Activated CD8-positive, alpha-beta T cell treated with anti-CD3 and anti-CD28 coated beads, Interleukin-2, amount 10 ng/mL, durations not matched to agents 7 days and 5 days (primary cell): ENCODE results near the gene NAIF1. TPM values are rescaled to one million over a fixed set of nuclear protein-coding genes. Genes with fewer than 3 reads are reported as not detected.

Experiments
- ATAC-seq: fragments of 150-1000 bp; cut with Tn5 transposase; one replicate; pipeline ENCODE4 v1.10.0; 2021; ENCODE audit warnings: moderate library complexity
- CTCF ChIA-PET: fragments of 350-600 bp; sonication (Branson Sonifier 250); formaldehyde crosslinking; loops from one replicate; lab custom pipeline; 2021; ENCODE audit warnings: antibody characterized with exemption; lab: Charles Lee
- POLR2A ChIA-PET: fragments of 350-600 bp; sonication (Branson Sonifier 250); formaldehyde crosslinking; loops from one replicate; lab custom pipeline; 2021; ENCODE audit warnings: antibody characterized with exemption; lab: Charles Lee
- DNase-seq: peaks from one replicate; pipeline ENCODE4 v3.0.0-alpha.2; 2020
- H3K27ac Mint-ChIP-seq: one replicate; pipeline ENCODE4 v1.8.0; 2021; ENCODE audit warnings: mild to moderate bottlenecking, mixed read lengths
- H3K27me3 Mint-ChIP-seq: one replicate; pipeline ENCODE4 v1.8.0; 2021; ENCODE audit warnings: low read depth, mixed read lengths
- H3K36me3 Mint-ChIP-seq: one replicate; pipeline ENCODE4 v1.8.0; 2021; ENCODE audit warnings: low read depth, mixed read lengths
- H3K4me1 Mint-ChIP-seq: one replicate; pipeline ENCODE4 v1.8.0; 2021; ENCODE audit warnings: low read depth, mixed read lengths
- H3K4me3 Mint-ChIP-seq: one replicate; pipeline ENCODE4 v1.8.0; 2021; ENCODE audit warnings: mild to moderate bottlenecking, mixed read lengths
- H3K9me3 Mint-ChIP-seq: one replicate; pipeline ENCODE4 v1.8.0; 2022; ENCODE audit warnings: mixed read lengths; ENCODE audit not compliant: insufficient read depth
- total RNA-seq, 2 experiments: library from RNA; stranded (reverse); gene quantifications; one replicate each; pipeline ENCODE4 v1.2.3, GENCODE V29; 2021

The NAIF1 gene
- total RNA-seq, 2 experiments from 2014 or later = 13.3 to 15.4 TPM

DNA sequence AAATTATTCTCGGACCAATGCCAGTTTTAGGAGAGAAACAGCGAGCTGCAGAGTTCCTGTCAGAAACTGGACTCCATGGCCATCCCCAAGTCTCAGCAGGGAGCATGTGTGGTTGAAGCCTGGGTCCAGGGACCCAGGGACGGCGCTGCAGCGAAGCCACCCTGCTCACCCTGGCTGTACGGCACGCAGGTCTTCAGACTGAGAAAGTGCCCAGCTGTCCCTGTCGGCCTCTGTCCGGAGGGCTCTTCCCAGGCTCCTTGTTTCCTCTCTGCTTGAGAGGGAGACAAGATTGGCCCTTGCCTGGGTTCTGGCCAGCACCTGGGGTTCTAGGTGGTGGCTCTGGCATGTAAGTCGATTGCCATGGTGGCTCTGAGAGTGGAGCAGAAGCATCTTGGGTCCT, 33.5 kb upstream of the NAIF1 start:
- no peaks in the 10 kb centered on the region for H3K9me3 Mint-ChIP-seq
- POLR2A ChIA-PET = no interaction called here
- CTCF ChIA-PET = interaction anchor here (1.3 to 2.4 kb wide), 3 partner anchors 16 to 65 kb away, joined by 3 to 15 read pairs (median 4); no protein-coding TSS in a partner anchor
- ATAC-seq = no peak
- H3K4me1 Mint-ChIP-seq = peaks cover 66% of the 10 kb centered on the region
- H3K27me3 Mint-ChIP-seq = no peaks in the 10 kb centered on the region
- DNase-seq = no peak
- peak overlapping the region; percentile 39 for H3K27ac Mint-ChIP-seq
- peaks cover 40% of the 10 kb centered on the region for H3K36me3 Mint-ChIP-seq
- no peak overlapping the region for H3K4me3 Mint-ChIP-seq

DNA sequence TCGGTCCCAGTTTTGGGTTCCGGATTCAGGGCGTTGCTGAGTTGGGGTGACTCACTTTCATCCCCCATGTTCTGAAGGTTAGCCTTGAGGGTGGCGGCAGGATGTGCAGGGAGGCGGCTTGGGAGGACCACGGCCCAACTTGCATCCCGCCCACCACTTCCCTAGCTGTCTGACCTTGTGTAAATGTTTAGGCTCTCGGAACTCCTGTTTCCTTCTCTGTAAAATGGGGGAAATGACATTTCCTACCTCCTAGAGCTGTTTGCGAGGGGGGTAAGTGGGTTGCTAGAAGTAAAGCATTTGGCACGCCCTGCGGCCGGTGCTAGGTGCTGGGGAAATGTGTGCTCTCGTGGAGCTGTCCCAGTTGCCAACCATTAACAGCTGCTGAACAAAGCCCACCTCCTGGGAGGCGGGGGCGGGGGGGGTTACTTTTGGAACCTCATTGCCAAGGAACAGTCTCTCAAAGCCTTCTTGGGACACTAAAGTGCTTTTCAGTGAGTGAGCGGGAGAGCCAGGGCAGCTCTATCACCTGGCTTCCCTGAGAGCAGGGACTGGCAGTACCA, 32.9 kb upstream of the NAIF1 start:
- Mint-ChIP-seq H3K27ac (peak overlapping the region; percentile 72), H3K27me3 (no peaks in the 10 kb centered on the region), H3K9me3 (no peaks in the 10 kb centered on the region), H3K4me3 (no peak overlapping the region), H3K36me3 (peaks cover 39% of the 10 kb centered on the region), H3K4me1 (peaks cover 68% of the 10 kb centered on the region)
- CTCF ChIA-PET = interaction anchor here (1.3 to 2.4 kb wide), 3 partner anchors 15 to 65 kb away, joined by 3 to 15 read pairs (median 4); no protein-coding TSS in a partner anchor
- POLR2A ChIA-PET = interaction anchor here (1.1 kb wide), 1 partner anchor 33 kb away, joined by 3 read pairs; the partner anchor contains the start of genes NAIF1 and SLC25A25
- no peak for DNase-seq
- no peak for ATAC-seq

DNA sequence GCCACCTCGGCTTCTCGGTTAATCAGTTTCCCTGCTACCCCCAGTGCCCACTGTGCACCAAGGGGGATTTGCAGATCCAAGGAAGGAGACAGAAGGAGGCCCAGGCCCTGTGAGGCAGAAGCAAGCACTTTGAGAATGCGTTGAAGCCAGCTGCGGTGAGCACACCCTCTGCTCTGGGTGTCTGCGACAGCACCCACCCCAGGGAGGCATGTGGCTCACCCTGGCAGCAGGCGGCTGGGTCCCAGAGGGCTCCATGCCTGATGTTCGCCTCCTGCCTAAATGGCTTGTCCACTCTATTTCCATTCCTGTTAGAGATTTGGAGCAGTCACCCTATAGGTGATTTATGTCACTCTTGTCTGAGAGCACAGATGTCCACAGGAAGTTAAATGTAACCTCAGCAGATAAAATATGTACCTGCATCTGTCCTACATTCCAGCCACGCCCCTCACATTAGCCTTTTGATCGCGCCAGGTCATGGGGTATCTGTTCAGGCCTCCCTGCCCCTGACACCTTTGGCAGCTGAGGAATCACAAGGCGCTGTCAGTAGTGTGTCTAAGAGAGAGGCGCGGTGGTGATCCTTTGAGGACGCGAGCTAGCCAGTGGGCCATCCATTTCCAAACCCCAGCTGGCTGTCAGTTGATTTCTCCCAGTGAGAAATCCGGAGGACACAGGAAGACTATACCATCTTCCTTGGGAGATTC, 32.3 kb upstream of the NAIF1 start:
- peak overlapping the region; percentile 72 for H3K27ac Mint-ChIP-seq
- no peak overlapping the region for H3K4me3 Mint-ChIP-seq
- no peak for ATAC-seq
- CTCF ChIA-PET = interaction anchor here (1.3 to 2.6 kb wide), 3 partner anchors 15 to 18 kb away, joined by 3 to 16 read pairs (median 15); no protein-coding TSS in a partner anchor
- H3K4me1 Mint-ChIP-seq = peaks cover 73% of the 10 kb centered on the region
- H3K36me3 Mint-ChIP-seq = peaks cover 42% of the 10 kb centered on the region
- no peak for DNase-seq
- no peaks in the 10 kb centered on the region for H3K9me3 Mint-ChIP-seq
- no peaks in the 10 kb centered on the region for H3K27me3 Mint-ChIP-seq
- POLR2A ChIA-PET = interaction anchor here (1.1 to 1.4 kb wide), 2 partner anchors 25 to 32 kb away, joined by 3 read pairs; partner anchors contain the start of genes NAIF1 and SLC25A25

DNA sequence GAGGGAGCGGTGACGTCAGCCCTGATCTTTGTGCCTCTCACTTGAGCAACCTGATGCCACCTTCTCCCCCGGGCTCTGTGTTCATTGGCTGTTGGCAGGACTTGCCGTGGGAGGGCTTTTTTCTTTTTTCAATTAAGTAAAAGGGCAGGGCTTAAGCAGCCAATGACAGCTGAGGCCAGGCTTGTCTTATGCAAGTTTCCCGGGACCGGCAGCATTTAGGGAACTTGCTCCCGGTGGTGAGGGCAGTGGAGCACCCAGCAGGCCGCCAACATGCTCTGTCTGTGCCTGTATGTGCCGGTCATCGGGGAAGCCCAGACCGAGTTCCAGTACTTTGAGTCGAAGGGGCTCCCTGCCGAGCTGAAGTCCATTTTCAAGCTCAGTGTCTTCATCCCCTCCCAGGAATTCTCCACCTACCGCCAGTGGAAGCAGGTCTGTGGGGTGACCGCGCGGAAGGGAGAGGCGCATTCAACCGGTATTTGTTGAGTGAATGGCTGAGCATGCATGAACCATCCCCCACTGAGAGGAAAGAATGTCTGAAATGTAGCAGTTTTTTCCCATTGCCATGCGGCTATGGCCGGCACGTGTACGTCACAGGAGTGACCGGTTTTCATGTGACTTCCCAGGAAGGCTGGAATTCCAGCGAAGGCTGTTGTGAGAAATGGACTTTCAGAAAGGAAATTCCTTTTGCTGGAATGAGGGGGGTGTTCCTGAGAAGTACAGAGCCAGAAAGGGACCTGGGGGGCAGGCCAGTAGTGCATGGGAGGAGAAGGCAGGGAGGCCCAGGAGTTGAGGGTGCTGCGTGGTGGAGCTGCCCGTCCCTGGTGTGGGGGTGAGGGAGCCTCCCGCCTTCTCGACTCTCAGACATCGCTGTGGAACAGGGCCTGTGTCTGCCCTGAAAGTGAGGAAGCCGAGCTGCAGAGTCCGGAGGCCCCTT, 31.4 kb upstream of the NAIF1 start:
- POLR2A ChIA-PET = interaction anchor here (1.4 kb wide), 1 partner anchor 24 kb away, joined by 3 read pairs; no protein-coding TSS in a partner anchor
- peaks cover 37% of the 10 kb centered on the region for H3K36me3 Mint-ChIP-seq
- peak; percentile 51 for DNase-seq

DNA sequence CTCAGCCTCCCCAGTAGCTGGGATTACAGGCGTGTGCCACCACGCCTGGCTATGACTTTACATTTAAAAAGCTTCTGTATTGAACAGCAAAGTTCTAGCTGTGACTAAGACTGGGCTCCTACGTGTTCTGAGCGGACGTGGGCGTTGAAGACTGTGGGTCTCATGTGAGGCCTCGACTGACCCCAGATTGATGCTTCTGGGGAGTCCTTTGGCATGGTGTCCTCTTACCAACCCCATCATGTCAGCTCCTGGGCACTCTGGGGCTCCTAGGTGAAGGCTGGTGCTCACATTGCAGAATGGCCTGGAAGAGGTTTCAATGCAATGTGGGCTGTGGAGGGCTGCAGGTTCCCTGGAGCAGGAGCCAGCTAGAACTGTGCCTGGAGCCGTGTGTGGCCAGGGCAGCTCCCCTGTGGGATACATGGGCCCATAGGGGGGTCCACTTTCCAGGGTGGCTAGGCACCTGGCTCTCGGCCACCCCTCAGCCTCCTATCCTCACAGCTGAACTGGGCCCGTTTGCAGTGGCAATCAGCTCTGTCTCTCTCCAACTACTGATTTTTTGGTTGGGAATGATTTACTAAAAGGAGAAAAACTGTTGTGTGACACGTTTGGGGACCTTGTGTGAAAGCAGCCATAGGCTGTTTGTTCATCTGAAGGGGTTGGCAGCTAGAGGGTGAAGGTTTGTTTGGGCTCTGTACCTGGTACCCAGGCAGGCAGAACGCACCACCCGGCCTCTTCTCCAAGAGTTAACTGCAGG, 30.6 kb upstream of the NAIF1 start:
- ATAC-seq (no peak), DNase-seq (no peak)
- Mint-ChIP-seq H3K27me3 (no peaks in the 10 kb centered on the region), H3K4me3 (no peak overlapping the region), H3K4me1 (peaks cover 71% of the 10 kb centered on the region), H3K27ac (peak overlapping the region; percentile 11), H3K36me3 (peaks cover 29% of the 10 kb centered on the region), H3K9me3 (no peaks in the 10 kb centered on the region)
- ChIA-PET POLR2A (no interaction called here), CTCF (interaction anchor here (0.9 to 2.6 kb wide), 4 partner anchors 10 to 143 kb away, joined by 3 to 16 read pairs (median 3); no protein-coding TSS in a partner anchor)

More for the DNA sequence above, 31.4 kb upstream of the NAIF1 start:
- Mint-ChIP-seq H3K27me3 (no peaks in the 10 kb centered on the region), H3K4me1 (peaks cover 71% of the 10 kb centered on the region), H3K9me3 (no peaks in the 10 kb centered on the region), H3K4me3 (no peak overlapping the region), H3K27ac (peak overlapping the region; percentile 72)
- no peak for ATAC-seq
- CTCF ChIA-PET = interaction anchor here (1.1 to 2.6 kb wide), 3 partner anchors 11 to 27 kb away, joined by 3 to 16 read pairs (median 3); no protein-coding TSS in a partner anchor

DNA sequence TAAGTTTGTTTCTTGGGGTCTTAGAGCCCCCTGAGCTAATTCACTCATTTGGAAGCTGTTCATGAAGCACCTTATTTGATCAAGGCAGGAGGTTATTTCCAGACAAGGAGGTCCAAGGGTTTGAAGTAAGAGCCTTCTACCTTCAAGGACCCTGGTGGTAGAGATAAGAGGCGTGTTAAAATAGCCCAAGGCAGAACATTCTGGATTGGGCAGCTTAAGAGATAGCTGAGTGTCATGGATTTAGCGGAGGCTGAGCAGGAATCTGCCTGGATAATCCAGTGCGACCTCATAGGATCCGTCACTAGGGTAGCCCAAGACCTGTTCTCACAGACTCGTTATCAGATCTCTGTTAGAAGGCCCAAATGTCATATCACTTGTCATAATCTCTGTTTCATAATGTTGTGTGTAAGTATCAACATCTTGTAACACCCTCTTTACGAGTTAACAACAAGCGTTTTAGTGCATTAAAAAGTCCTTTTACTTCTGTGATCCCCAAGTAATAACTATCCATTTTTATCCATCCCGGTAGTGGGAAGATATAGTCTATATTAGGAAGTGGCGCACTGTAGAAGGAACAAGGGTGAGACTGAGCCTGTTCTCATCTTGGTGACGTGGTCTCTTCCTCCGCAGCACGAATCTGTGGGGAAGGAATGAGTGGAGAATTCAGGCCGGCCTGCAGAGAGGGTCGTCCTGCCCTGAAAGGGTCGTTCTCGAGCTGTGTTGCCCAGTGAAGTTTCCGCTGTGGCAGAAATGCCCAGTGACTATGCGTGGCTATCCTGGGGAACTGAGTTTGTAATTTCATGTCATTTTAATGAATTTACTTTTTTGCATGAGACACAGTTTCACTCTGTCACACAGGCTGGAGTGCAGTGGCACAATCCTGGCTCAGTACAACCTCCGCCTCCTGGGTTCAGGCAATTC, 29.8 kb upstream of the NAIF1 start:
- no peak overlapping the region for H3K27ac Mint-ChIP-seq

DNA sequence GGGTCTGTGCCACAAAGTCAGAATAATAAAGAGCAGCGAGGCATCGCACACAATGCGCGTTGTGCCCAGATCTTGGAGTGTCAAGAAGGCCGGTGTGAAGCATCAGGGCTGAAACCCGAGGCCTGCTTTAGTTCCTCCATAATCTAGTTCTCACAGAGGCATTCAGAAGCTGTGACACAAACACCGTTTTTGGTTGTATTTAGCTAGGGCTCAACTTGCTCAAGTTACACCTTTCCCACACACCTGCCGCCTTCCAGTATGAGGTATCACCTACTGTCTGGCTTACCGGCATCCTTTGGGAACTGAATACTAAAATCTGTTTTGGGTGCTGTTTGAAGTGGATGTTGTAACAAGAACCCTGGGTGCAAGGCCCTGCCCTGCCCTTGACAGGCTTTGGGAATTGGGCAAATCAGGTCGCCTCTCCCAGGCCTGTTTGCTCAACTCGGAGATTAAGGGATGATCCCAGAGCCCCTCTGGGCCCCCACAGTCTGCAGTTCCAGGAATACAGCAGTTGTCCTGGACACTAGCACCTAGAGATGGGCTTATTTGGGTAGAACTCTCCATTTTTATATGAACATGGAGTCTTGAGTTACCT, 27.9 kb upstream of the NAIF1 start:
- POLR2A ChIA-PET = interaction anchor here (2.8 kb wide), 1 partner anchor 28 kb away, joined by 12 read pairs; the partner anchor contains the start of genes NAIF1 and SLC25A25
- no peak overlapping the region for H3K4me3 Mint-ChIP-seq
- ATAC-seq = no peak

More for the DNA sequence above, 29.8 kb upstream of the NAIF1 start:
- H3K4me1 Mint-ChIP-seq = peaks cover 71% of the 10 kb centered on the region
- no peaks in the 10 kb centered on the region for H3K27me3 Mint-ChIP-seq
- CTCF ChIA-PET = interaction anchor here (0.9 to 2.6 kb wide), 4 partner anchors 9 to 142 kb away, joined by 3 to 16 read pairs (median 4); no protein-coding TSS in a partner anchor
- ATAC-seq (no peak), DNase-seq (no peak)
- H3K9me3 Mint-ChIP-seq = no peaks in the 10 kb centered on the region
- no peak overlapping the region for H3K4me3 Mint-ChIP-seq
- POLR2A ChIA-PET = no interaction called here
- H3K36me3 Mint-ChIP-seq = peaks cover 27% of the 10 kb centered on the region

DNA sequence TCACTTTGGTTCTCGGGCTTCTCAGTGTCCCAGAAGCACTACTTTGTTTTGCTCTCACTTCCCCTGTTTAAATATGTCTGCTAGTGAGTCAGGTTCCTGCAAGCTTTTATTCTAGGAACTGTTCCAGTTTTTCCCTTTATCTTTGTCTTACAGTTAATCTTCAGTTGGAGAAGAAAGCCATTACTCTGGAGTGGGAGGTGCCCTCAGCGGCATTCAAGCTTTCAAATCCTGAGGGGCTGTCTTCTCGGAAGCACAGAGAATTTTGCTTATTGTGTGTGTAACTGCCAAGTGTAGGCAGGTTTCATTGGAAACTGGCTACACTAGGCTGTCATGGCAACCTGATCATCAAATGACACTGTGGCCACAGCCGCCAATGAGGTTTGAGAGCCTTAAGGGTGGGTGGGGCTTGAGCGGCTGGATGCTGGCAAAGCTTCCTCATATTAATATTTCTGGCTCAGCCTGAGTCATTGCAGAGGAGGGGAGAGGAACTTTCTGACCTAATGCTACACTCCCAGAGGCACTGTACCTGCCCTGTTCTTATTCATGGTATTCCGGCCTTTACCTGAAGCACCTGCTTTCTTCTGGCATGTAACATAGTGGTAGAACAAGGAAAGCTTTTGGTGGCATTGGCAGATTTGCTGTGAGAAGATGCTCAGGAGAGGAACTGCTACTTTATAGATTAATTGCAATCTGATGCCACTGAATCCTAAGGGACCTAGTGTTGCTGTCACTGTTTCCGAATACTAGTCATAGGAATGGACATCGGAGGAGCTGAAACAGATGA, 27.2 kb upstream of the NAIF1 start:
- Mint-ChIP-seq H3K9me3 (no peaks in the 10 kb centered on the region), H3K27me3 (no peaks in the 10 kb centered on the region), H3K27ac (peak overlapping the region; percentile 79), H3K4me1 (peaks cover 75% of the 10 kb centered on the region), H3K36me3 (peaks cover 25% of the 10 kb centered on the region), H3K4me3 (no peak overlapping the region)
- ChIA-PET CTCF (interaction anchor here (1.5 to 4.5 kb wide), 5 partner anchors 9 to 60 kb away, joined by 6 to 30 read pairs (median 22); no protein-coding TSS in a partner anchor), POLR2A (interaction anchor here (2.8 kb wide), 1 partner anchor 27 kb away, joined by 12 read pairs; the partner anchor contains the start of genes NAIF1 and SLC25A25)
- ATAC-seq (peak; percentile 89), DNase-seq (peak; percentile 73)

More for the DNA sequence above, 27.9 kb upstream of the NAIF1 start:
- H3K27ac Mint-ChIP-seq = peak overlapping the region; percentile 79
- no peaks in the 10 kb centered on the region for H3K9me3 Mint-ChIP-seq
- DNase-seq = no peak
- H3K27me3 Mint-ChIP-seq = no peaks in the 10 kb centered on the region
- peaks cover 78% of the 10 kb centered on the region for H3K4me1 Mint-ChIP-seq
- CTCF ChIA-PET = interaction anchor here (1.5 to 4.5 kb wide), 3 partner anchors 8 to 23 kb away, joined by 10 to 30 read pairs (median 22); no protein-coding TSS in a partner anchor
- peaks cover 24% of the 10 kb centered on the region for H3K36me3 Mint-ChIP-seq

DNA sequence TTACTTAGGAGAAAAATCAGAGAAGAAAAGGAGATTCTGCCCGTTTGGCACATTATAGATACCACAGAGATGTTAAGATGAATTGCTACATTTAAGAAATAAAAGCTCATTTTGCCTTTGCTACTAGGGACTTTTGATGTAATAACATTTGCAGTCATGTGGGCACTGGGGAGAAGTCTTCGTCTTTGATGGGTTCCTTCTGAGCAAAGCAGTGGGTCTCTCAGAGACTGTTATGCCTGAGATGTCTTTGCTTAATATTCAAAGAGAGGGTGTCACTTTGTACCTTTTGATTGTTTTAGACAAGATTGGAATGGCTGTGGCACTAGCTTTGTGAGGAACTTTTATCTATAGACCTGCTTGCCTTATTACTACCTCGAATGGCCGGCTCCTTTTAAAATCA, 25.9 kb upstream of the NAIF1 start:
- ATAC-seq (no peak), DNase-seq (no peak)
- Mint-ChIP-seq H3K27ac (peak overlapping the region; percentile 49), H3K27me3 (no peaks in the 10 kb centered on the region), H3K4me3 (no peak overlapping the region), H3K4me1 (peaks cover 70% of the 10 kb centered on the region), H3K9me3 (no peaks in the 10 kb centered on the region), H3K36me3 (peaks cover 28% of the 10 kb centered on the region)
- ChIA-PET CTCF (interaction anchor here (0.7 to 4.5 kb wide), 17 partner anchors 8 to 150 kb away, joined by 3 to 30 read pairs (median 5); partner anchors contain the start of gene NAIF1), POLR2A (interaction anchor here (1.0 to 2.8 kb wide), 2 partner anchors 23 to 26 kb away, joined by 3 to 12 read pairs; partner anchors contain the start of genes NAIF1 and SLC25A25)
